LoVo (cell line): ENCODE measurements around the gene SHANK3.

ENCODE experiments used
- DNase-seq: peaks from one replicate; pipeline ENCODE4 v3.0.0-alpha.2; 2016; ENCODE audit warnings: low spot score

SHANK3 gene

GRCh38 chr22:50699756-50700386, 27.2 kb downstream of the SHANK3 start:
- no peak for DNase-seq

- DNase-seq: no peak
Observed at GRCh38 chr22:50700387-50701075, 27.9 kb downstream of the SHANK3 start.

- no peak for DNase-seq
Observed at GRCh38 chr22:50701076-50701419, 28.4 kb downstream of the SHANK3 start.

- DNase-seq: no peak
Observed at GRCh38 chr22:50701428-50702154, 29.0 kb downstream of the SHANK3 start.

GRCh38 chr22:50702261-50702671, 29.6 kb downstream of the SHANK3 start:
- DNase-seq: no peak

- no peak for DNase-seq
Observed at GRCh38 chr22:50702821-50703725, 30.4 kb downstream of the SHANK3 start.

- no peak for DNase-seq
Observed at GRCh38 chr22:50703726-50704509, 31.3 kb downstream of the SHANK3 start.

GRCh38 chr22:50704510-50705218, 32.0 kb downstream of the SHANK3 start:
- no peak for DNase-seq

GRCh38 chr22:50705219-50705691, 32.6 kb downstream of the SHANK3 start:
- DNase-seq: no peak

GRCh38 chr22:50705851-50706351, 33.3 kb downstream of the SHANK3 start:
- DNase-seq: no peak

GRCh38 chr22:50706481-50707125, 34.0 kb downstream of the SHANK3 start:
- no peak for DNase-seq

- no peak for DNase-seq
Observed at GRCh38 chr22:50708474-50708873, 35.9 kb downstream of the SHANK3 start.

- DNase-seq: no peak
Observed at GRCh38 chr22:50708996-50709395, 36.4 kb downstream of the SHANK3 start.

- DNase-seq: no peak
Observed at GRCh38 chr22:50710221-50710620, 37.6 kb downstream of the SHANK3 start.

GRCh38 chr22:50710886-50711285, 38.3 kb downstream of the SHANK3 start:
- DNase-seq: no peak

GRCh38 chr22:50711446-50712340, 39.1 kb downstream of the SHANK3 start:
- DNase-seq: no peak

- DNase-seq: no peak
Observed at GRCh38 chr22:50712341-50713007, 39.9 kb downstream of the SHANK3 start.

- no peak for DNase-seq
Observed at GRCh38 chr22:50713008-50713385, 40.4 kb downstream of the SHANK3 start.
